ENCODE results near the gene PKIG.

DNA sequence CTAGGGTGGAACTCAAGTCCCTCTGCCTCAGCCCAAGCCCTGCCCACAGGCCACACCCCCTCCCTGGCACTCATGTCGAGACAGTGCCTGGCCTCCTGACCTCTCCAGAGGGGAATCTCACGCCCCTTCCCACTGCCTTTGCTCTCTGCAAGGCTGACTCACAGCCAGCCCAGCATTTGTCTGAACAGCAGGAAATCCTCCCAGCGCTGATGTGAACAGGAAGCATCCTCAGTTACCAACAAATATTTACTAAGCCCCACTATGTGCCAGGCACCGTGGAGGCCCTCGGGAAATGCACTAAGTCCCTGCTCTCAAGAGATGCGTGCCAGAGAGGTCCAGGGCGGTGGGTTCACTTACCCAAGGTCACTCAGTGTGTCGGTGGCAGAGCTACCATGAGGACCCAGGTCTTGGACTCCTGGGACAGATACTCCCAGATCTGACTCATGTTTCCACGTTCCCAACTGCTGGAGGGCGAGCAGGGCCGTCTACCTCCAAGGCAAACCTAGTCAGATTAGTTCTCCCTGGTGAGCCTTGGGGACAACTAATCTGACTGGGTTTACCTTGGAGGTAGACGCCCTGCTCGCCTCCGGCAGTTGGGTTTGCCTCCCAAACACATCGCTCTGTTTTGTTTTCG is 61.3 kb downstream of the PKIG start:
- TF ChIP-seq EZH2 (IDR thresholded peaks at IDR 0.05; ENCODE audit: low read length) = no peak
- TF ChIP-seq, protein P1, sequence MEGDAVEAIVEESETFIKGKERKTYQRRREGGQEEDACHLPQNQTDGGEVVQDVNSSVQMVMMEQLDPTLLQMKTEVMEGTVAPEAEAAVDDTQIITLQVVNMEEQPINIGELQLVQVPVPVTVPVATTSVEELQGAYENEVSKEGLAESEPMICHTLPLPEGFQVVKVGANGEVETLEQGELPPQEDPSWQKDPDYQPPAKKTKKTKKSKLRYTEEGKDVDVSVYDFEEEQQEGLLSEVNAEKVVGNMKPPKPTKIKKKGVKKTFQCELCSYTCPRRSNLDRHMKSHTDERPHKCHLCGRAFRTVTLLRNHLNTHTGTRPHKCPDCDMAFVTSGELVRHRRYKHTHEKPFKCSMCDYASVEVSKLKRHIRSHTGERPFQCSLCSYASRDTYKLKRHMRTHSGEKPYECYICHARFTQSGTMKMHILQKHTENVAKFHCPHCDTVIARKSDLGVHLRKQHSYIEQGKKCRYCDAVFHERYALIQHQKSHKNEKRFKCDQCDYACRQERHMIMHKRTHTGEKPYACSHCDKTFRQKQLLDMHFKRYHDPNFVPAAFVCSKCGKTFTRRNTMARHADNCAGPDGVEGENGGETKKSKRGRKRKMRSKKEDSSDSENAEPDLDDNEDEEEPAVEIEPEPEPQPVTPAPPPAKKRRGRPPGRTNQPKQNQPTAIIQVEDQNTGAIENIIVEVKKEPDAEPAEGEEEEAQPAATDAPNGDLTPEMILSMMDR (optimal IDR thresholded peaks at IDR 0.05 in 1 of 3, IDR thresholded peaks at IDR 0.05 in 1 of 3, conservative IDR thresholded peaks at IDR 0.05 in 1 of 3; ENCODE audit: extremely low read depth in 1 of 3, insufficient read depth in 2 of 3, low read length in 3 of 3) = no peak
